A549 (cell line): ENCODE results near the gene BCAS4.

Source experiments
- BHLHE40 ChIP-seq: IDR thresholded peaks from 2 replicates; pipeline ENCODE4 v1.6.1; 2012; ENCODE audit warnings: low read depth, low read length, inconsistent platforms
- CTCF ChIP-seq: fragments of >200 bp; sonication (Bioruptor Twin); formaldehyde crosslinking; IDR thresholded peaks from 3 replicates; pipeline ENCODE4 v1.5.1; 2016
- EP300 ChIP-seq, 2 experiments: fragments of >200 bp; sonication (Bioruptor Twin); formaldehyde crosslinking; IDR thresholded peaks; 2 replicates in 1 of 2; 3 replicates in 1 of 2; pipeline ENCODE4 v1.6.1; 2016 to 2017
- KDM1A ChIP-seq: fragments of 200-600 bp; sonication (generic); IDR thresholded peaks from 2 replicates; pipeline ENCODE4 v1.6.1; 2016; ENCODE audit warnings: low read depth, mild to moderate bottlenecking
- MAX ChIP-seq: IDR thresholded peaks from 2 replicates; pipeline ENCODE4 v1.6.1; 2012
- POLR2A ChIP-seq: IDR thresholded peaks from 2 replicates; pipeline ENCODE4 v1.6.1; 2012; ENCODE audit warnings: mild to moderate bottlenecking, low read length
- RAD21 ChIP-seq, 2 experiments: fragments of >200 bp in 1 of 2; sonication (Bioruptor Twin) in 1 of 2; formaldehyde crosslinking in 1 of 2; IDR thresholded peaks in 1 of 2; conservative IDR thresholded peaks in 1 of 2; 2 replicates in 1 of 2; 3 replicates in 1 of 2; pipeline ENCODE4 v1.6.1; 2012 to 2018; ENCODE audit warnings: inconsistent platforms in 1 of 2
- RFX5 ChIP-seq: fragments of 450-650 bp; IDR thresholded peaks from 2 replicates; pipeline ENCODE4 v1.7.1; 2014; ENCODE audit warnings: antibody characterized with exemption, mild to moderate bottlenecking, moderate library complexity
- ZFP36 ChIP-seq: fragments of 450-650 bp; IDR thresholded peaks from 2 replicates; pipeline ENCODE4 v1.6.1; 2014; ENCODE audit warnings: borderline replicate concordance; ENCODE audit not compliant: partially characterized antibody

GRCh38 chr20:50895111-50895830, 100.4 kb downstream of the BCAS4 start:
- TF ChIP-seq CTCF, result no peak
- TF ChIP-seq KDM1A, result no peak
- no peak for TF ChIP-seq EP300 (IDR thresholded peaks at IDR 0.05)
- TF ChIP-seq RAD21 (conservative IDR thresholded peaks at IDR 0.05 in 1 of 2, IDR thresholded peaks at IDR 0.05 in 1 of 2), result no peak
- TF ChIP-seq MAX, result no peak
- TF ChIP-seq POLR2A, result no peak
- no peak for TF ChIP-seq BHLHE40
- TF ChIP-seq RFX5, result no peak
- TF ChIP-seq ZFP36, result no peak
